HG02623 (cell line): ENCODE measurements around the gene COL11A2.

Source experiments
- ATAC-seq: cut with Tn5 transposase; IDR thresholded peaks from one replicate; pipeline ENCODE4 v1.9.1; 2021; ENCODE audit warnings: moderate library complexity; ENCODE audit not compliant: unreplicated experiment

COL11A2 gene

GRCh38 chr6:33120001-33120400 is 72.3 kb downstream of the COL11A2 start:
- ATAC-seq, result no peak

GRCh38 chr6:33118525-33119123 is 73.6 kb downstream of the COL11A2 start:
- no peak for ATAC-seq

GRCh38 chr6:33117811-33118277 is 74.4 kb downstream of the COL11A2 start:
- ATAC-seq, result no peak

GRCh38 chr6:33116841-33117711 is 75.2 kb downstream of the COL11A2 start:
- no peak for ATAC-seq

- ATAC-seq, result no peak
These were observed 75.8 kb downstream of the COL11A2 start for GRCh38 chr6:33116417-33116816.

GRCh38 chr6:33114406-33114805 is 77.9 kb downstream of the COL11A2 start:
- ATAC-seq, result no peak

GRCh38 chr6:33113755-33114154 is 78.5 kb downstream of the COL11A2 start:
- no peak for ATAC-seq
